SIG-M5 treated with dmso at 0.1 percent for 504 hours (cell line): ENCODE data around the gene BBS9.
"Not testable (repeated sequence)": the region's sequence is repeated elsewhere in the genome, so short reads cannot be mapped to it uniquely, and the experiment has no call there.

Source experiments
- DNase-seq: peaks from one replicate; lab custom pipeline; 2025; ENCODE audit not compliant: unreplicated experiment; lab: John Stamatoyannopoulos, UW

The BBS9 gene

DNA sequence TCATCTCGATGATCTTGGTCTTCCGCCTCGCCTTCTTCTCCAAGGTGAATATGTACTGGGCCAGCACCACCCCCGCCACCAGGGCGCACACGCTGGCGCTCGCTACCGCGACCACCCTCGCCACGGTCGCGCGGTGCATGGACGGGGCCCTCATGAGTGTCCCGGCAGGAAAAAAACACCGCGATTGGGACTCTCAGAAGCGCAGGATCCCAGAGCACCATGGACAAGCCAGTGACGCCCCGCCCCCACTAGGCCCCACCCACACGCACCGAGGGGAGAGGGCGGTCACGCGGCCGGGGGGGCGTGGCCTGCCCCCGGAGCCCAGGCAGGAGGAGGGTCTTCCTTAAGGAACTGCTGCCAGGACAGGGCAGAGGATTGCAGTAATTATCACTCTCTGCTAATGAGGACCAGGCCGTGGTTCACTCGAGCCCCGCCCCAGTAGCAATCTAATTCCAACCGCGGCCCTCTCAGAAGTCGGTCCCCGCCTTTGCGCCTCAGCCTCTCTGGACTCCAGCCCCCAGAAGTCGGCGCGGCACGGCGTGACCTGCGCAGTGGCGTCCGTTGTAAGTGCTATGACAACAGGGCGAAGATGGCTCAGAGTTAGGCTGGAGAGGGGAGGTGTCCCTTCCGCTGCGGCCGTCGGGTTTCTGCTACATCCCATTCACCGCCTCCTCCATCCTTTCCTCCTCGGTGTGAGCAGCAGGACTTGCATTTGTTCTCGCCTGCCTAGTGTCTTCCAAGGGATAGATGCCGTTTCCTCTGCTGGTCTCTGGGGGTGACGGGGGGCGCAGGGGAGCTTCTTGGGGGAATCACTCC lies at the start of gene BBS9:
BBS9 (plus strand) TSS at position 575 of the 816 bp plus-strand sequence. CDS start 16,689 bp downstream, outside the sequence.
- DNase-seq: peak; percentile 97

DNA sequence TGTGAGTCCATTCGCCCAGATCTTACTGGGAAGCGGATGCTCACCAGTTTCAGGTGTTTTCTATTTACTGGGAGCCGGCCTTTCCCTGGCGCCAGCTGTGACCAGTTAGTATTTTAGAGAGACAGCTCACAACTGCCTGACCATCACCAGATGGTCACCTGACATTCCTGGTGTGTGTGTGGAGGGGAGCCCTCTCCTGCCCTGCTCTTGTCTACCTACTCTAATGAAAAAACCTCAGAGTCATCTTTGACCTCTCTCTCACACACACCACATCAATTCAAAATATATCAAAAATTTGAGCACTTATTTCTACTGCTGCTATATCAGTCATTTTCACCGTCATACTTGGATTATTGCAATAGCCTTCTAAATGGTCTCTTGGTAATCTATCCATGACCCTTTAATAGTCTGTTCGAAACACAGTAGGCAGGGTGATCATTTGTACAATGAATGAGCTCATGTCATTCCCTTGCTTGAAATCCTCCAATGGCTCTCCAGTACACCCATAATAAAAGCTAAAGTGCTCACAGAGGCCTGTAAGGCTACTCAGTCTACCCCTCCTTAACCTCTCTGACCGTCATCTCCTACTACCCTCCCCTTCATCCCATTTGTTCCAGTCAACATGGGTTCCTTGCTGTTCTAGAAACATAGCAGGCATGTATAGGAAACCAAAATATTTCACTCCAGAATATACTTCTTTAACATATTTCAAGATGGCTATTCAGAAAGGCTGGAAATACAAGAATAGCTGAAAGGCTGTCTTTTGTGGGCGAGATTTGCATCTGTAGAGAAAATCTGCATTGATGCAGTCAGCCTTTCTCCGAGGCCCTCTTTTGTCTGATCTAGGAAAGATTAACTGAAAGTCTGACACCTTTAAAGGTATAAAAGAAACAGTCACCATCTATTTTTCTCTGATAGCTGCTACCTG lies 49.3 kb upstream of the BBS9 start:
- no peak for DNase-seq

DNA sequence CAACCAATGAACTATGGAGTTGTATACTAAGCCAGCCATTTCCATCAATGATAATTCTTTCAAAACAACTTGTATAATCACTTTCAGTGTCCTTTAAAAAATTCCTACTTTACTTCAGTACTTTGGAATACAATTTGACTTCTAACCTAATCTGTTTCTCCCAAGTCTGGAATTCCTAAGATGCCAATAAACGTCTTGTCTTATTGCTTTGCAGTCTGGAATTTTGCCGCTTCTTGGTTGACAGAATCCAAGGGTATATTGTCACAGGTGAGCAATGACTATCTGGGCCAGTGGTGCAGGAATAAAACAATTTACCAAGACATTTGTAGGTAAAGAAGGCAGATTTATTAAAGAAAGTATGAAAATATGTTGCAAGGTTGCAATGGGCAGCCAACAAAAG lies 42.0 kb upstream of the BBS9 start:
- no peak for DNase-seq

DNA sequence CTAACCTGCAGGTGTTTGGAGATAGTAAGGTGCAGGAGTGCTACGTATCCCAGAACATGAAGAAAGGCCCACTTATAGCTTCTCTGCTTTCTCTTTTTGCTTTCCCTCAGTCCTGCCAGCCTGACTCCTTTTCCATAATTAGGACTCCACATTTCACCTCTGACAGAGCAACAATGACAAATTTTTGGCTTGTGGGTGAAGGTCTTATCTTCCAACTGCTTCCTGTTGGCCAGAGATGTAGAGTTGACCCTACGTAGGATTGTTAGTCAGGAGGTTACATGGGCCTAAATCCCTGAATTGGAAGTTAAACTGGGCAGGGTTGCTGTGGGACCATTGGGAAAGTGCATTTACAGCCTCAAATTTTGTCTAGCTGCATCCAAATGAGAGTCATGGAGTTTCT lies 41.5 kb upstream of the BBS9 start:
- no peak for DNase-seq

DNA sequence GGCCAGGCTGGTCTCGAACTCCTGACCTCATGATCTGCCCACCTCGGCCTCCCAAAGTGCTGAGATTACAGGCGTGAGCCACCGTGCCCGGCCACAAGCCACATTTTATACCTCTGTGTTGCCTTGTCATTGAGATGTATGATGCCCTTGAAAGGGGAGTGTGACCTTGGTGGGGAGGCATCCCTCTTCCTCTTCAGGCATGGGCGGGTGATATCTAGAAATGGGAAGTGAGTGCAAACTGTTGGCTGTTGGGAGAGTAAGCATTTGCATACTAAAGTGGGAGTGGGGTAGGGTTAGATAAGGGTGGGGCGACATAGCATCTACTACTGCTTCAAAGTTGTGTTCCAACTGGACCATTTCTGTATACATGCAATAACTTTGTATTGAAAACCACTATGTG lies 40.2 kb upstream of the BBS9 start:
- DNase-seq: peak; percentile 10

DNA sequence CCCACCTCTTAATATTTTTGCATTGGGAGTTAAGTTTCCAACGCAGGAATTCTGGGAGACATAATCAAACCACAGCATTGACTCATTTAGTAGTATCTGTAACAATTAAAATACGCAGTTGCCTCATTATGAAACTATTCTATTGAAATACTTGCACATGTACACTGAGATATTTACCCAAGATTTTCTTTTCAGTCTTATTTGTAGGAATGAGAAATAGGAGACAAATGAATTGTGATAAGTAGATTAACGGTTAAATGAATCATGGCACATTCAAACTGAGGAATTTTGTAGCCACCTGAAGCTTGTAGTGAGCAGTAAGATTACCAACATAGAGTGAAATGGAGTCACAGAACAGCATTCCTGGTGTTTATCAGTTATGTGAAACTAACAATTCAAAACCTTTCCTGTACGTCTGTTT lies 38.2 kb upstream of the BBS9 start:
- no peak for DNase-seq

DNA sequence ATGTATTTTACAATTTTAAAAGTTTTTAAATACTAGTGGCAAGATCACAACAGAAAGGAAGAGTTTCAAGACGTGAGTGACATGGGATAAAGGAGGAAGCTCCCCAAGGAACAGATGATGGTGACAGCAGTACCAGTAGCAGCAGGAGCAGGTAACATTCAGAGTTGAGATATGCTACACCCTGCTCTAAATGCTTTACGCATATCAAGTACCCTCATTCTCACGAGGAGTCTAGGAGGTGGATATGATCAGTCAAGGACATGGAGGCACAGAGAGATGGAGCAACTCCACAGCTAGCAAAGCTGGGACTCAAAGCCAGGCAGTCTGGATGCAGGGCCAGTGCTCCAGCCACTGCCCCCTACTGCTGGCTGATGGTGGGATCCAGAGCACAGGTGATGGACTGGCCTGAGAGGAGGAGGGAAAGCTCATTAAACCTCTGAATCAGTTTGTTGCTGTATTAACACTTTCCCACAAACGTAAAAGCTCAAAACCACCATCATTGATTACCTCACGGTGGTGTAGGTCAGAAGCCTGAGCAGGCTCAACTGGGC lies 37.6 kb upstream of the BBS9 start:
- DNase-seq: no peak

DNA sequence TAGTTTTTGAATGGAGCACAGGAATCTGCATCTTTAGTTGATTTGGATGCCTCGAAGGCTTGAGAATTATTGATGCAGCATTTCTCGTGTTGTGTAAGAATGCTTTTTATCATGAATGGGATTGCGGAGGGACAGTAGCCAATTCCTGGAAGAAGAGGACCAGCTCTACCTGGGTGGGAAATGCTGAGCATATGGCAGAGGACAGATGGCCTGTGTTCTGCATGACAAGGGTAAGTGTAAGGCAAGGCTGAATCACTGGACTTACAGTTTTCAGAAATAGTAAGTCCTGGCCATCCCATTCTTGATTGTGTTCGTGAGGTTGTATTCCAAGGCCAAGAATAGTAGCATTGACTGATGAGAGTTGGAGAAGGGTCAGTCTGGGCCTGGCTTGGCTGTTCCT lies 36.1 kb upstream of the BBS9 start:
- DNase-seq: no peak

DNA sequence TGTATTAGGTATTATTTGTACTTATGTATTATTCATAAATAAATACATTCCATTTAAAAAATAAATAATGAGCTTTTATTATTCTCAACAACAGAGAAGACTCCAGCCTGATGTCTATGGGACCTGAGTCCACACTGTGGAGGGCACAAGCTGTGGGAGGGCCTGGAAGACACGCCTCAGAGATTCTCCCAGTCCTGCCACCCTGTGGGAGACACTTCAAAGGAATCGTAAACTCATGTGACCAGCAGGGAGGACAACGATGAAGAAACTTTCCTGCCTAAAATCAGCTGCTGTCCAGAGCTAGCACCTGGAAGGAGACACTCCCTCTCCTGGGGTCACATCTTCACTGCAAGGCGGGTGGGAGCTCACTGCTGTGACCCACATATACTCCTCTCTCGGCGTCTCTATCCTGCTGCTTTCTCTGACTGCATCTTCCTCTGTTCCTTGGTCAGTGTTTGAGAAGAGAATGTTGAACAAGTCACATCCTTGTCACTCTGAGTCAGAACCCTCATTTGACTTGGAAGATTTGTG lies 34.6 kb upstream of the BBS9 start:
- not testable (repeated sequence) for DNase-seq

DNA sequence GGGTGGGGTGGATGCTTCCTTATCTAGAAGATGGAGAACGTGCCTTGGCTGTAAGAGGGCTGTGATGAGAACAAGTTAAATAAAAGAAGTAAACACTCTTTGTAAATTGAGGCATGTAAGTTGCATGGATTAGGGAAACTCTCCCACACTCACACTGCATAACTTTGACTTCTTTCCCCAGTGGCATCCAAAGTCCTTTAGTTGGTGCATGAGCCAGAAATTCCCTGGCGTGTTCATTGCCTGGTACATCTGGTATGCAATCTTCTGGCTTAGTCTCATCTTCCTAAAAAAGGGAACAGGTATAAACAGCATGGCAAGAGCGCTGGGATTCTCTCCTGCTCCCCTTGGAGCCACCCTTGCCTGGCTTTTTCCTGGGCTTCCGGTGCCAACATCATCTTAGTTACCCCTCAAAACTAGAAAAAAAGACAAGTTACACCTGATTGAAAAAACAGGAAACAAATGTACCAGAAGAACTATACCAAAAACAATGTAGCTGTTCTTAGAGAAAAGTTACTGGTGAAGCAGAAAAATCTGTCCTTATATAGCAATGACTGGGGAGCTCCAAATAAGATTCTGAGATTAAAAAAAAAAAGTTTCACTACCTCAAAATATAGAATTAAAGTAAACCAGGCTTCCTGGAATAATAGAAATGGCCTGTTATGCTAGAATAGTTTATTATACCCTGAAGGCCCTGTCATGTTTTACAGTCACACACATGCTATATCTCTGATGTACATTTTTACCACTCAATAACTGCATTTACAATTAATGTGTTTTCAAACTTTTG lies 30.0 kb upstream of the BBS9 start:
- no peak for DNase-seq

DNA sequence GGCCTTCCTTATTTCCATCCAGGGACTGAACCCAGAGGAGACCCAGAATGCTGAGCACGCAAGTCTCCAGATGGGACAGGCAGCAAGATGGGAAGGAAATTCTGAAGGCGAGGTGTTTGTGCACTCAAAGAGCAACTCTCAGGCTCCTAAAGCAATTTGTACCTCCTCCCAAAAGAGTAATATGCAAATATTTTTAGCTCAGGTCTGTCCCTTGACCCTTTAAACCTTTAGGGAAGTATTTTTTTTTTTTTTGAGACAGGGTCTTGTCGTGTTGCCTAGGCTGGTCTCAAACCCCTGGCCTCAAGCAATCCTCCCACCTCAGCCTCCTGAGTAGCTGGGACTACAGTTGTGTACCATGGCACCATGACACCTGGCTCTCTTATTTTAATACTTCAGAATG lies 28.6 kb upstream of the BBS9 start:
- no peak for DNase-seq

DNA sequence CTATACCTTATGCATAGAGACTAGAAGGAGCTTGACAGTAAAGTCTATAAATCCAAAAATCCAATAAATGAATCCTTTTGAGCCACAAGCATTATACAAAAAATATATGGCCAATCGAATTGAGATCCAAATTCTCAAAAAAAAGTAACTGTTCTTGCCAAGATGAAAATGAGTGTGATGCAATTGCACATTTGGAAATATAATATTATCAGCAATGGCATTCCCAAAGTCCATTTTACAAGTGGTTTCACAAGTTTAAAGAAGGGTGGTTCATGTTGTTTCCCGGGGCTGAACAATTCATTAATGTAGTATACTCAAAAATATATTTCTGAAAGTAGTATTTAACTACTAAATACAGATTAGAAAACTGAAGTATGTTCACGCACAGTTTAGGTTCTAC lies 27.5 kb upstream of the BBS9 start:
- DNase-seq: no peak

DNA sequence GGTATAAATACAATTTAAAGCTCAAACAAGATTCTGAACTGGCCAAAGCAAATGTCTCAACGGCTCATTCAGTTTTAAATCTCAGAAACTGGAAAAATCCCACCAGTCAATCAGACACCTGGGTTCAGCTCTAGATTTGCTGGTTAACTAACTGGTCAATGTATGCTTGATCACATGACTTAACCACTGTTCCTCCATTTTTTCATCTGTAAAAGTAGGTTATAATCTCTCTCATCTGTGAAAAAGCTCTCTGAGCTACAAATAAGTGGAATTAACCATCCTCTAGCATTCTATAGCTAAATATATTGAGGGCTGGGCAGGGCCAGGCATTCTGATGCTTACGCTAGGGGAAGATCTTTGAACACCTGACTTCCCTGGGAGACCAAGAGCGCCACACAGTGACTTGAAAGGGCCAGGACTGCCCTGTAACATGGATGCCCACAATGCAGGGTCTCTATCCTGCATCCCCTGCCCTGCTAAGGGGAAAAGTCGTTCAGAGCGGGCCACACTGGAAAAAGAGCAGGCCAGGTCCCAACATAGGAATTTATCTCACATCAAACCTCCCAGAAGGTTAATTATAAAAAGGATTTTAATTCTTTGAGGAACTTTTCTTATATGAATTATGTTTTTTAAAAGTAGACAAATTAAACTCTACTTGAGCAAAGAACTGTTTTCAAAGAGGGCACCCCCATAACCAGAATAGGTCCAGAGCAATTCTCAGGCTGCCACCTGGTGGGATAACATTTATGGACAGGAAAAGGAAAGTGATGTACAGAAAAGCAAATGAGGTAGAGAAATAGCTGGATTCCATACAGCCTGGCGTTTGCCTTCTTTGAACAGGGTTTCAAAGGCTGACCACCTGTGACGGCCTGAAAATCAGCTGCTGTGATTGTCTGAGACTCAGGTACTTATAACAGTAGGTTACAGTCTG lies 22.0 kb upstream of the BBS9 start:
- peak; percentile 41 for DNase-seq

DNA sequence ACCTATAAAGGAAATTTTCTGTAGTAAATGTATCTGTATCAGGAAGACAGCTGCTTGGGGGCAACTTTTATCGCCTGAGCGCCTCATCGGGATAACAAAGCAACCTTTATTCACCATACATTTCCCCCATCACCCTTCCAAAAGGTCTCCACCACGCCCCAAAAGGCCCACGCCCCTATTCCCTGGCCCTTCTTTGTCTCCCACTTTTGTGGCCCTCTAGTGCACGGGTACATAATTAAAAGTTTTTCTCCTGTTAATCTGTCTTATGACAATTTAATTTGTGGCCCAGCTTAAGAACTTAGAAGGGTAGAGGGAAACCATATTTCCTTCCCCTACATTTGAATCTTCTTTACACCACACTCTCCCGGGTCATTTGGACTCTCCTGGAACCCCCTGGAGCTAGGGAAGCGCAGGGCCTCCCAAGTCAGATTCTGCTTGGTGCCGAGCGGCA lies 20.8 kb upstream of the BBS9 start:
- DNase-seq: peak; percentile 57

DNA sequence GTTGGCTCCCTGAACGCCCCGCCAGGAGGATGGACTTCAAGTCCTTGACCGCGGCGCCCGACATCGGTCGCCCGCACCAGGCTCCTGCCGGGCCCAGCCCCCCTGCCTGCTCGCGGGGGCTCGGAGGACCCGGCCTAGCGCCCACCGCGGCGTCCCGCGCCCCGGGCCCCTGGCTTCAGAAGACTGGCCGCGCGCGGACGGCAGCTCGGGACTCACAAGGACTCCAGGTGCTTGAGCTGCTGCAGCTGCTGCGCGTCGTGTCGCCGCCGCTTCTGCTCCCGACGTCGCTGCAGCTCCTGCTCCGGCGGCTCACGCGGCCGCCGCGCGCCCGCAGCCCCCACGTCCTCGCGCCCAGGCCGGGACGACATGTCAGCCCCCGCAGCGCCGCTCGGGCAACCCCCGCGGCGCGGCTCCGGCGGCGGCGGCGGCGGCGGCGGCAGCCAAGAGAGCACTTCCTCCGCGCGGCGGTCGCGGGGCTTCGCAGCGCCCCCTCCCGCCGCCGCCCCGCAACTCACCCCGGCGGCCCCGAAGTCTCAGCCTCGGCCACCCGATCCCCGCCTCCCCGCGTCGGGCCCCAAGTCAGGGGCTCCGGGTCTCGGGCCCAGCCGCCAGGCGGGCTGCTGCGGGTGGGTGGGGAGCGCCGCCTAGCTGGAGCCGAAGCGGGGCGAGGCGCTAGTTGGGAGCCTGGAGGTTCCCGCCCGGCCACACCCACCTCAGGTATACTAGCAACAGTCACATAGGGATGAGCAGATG lies 20.2 kb upstream of the BBS9 start, which contains the start of gene RP9:
RP9 (minus strand) TSS at position 400 of the 753 bp plus-strand sequence; CDS start at position 368, 32 bp downstream.
- peak; percentile 78 for DNase-seq

DNA sequence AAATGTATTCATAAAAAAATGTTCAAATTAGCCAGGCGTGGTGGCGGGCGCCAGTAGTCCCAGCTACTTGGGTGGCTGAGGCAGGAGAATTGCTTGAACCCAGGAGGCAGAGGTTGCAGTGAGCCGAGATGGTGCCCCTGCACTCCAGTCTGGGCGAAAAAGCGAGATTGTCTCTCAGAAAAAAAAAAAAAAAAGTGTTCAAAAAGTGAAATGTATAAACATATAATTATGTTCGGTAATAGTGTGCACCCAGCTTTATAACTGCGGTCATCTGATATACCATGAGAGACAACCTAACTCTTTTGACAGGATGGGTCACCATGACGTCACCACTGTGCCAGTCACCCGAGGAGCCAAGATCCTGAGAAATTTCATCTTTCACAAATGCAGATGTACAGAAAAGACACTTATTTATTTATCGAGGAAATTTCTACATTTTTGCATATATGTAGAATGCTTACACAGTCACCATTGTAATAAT lies 19.6 kb upstream of the BBS9 start:
- DNase-seq: peak; percentile 20

DNA sequence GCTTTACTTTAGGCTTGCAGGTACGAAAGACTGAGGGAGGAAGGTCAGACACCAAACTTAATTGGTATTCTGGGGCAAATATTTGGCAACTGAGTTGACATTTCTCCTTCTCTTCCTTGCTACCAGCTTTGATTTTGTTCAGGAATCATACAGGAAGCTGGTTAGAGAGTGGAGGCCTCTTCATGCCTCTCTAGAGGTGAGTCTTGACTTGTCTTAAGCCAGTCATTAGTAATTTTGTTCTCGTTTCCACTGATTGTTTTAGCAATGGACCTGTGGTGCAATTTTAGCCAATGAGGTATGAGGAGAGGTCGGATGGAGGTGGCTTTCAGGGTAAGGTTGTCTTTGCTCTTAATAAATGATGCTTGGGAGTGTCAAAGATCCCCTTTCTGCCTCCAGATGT lies 17.8 kb upstream of the BBS9 start:
- no peak for DNase-seq

DNA sequence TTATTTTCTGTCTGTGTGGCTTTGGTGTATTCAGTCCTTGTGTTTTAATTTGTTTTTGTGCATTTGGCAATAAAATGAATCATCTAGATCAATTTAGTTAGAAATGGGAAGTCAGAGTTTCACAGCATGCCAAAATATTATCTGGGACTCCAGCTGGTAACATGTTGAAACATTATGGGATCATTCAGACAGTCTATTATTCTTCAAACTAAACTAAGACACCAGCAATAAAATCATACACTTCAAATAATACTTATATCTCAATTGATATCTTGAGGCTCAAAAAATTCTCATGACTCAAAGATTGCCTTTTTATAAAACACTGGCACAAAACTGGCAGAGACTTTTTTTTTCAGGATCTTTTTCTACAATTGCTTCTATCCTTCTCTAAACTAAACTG lies 14.4 kb upstream of the BBS9 start:
- DNase-seq: peak; percentile 21
